ENCODE measurements around the gene SIVA1.

The SIVA1 gene

GRCh38 chr14:104718871-104719270, 34.1 kb upstream of the SIVA1 start:
- DNase-seq (ENCODE audit: low spot score) = no peak
- ChIA-PET POLR2A (ENCODE audit: low non-redundant PET) (no interaction called here), CTCF (interaction anchor here (0.5 kb wide), 1 partner anchor 1397 kb away, joined by 3 read pairs; no protein-coding TSS in a partner anchor)
- H3K27ac ChIP-seq = peak overlapping the region; percentile 58
- no peak for TF ChIP-seq CTCF (conservative IDR thresholded peaks at IDR 0.05; ENCODE audit: low read depth)

GRCh38 chr14:104719343-104719742, 33.6 kb upstream of the SIVA1 start:
- DNase-seq (ENCODE audit: low spot score) = no peak
- H3K27ac ChIP-seq = peak overlapping the region; percentile 58
- POLR2A ChIA-PET (ENCODE audit: low non-redundant PET) = no interaction called here
- no peak for TF ChIP-seq CTCF (conservative IDR thresholded peaks at IDR 0.05; ENCODE audit: low read depth)
- CTCF ChIA-PET = no interaction called here

GRCh38 chr14:104721505-104722431, 31.2 kb upstream of the SIVA1 start:
- ChIA-PET CTCF (interaction anchor here (0.5 to 4.7 kb wide), 3 partner anchors 15 to 58 kb away, joined by 3 to 28 read pairs (median 3); no protein-coding TSS in a partner anchor), POLR2A (ENCODE audit: low non-redundant PET) (no interaction called here)
- no peak for DNase-seq (ENCODE audit: low spot score)
- TF ChIP-seq CTCF (conservative IDR thresholded peaks at IDR 0.05; ENCODE audit: low read depth) = no peak
- H3K27ac ChIP-seq = peak overlapping the region; percentile 81

- no peak for TF ChIP-seq CTCF (conservative IDR thresholded peaks at IDR 0.05; ENCODE audit: low read depth)
- ChIA-PET CTCF (interaction anchor here (0.5 to 4.7 kb wide), 10 partner anchors 10 to 1818 kb away, joined by 3 to 28 read pairs (median 4); no protein-coding TSS in a partner anchor), POLR2A (ENCODE audit: low non-redundant PET) (interaction anchor here (0.5 to 1.2 kb wide), 2 partner anchors 9 to 805 kb away, joined by 3 read pairs; no protein-coding TSS in a partner anchor)
- DNase-seq (ENCODE audit: low spot score) = no peak
- peak overlapping the region; percentile 81 for H3K27ac ChIP-seq
These were observed 29.9 kb upstream of the SIVA1 start for GRCh38 chr14:104722938-104723650.

GRCh38 chr14:104723651-104724406, 29.1 kb upstream of the SIVA1 start, which contains the start of gene ADSS1:
Gene ADSS1 (plus strand): TSS chr14:104724229. CDS start chr14:104724271, 42 bp downstream.
- DNase-seq (ENCODE audit: low spot score) = peak; percentile 67
- POLR2A ChIA-PET (ENCODE audit: low non-redundant PET) = interaction anchor here (0.6 kb wide), 1 partner anchor 27 kb away, joined by 3 read pairs; no protein-coding TSS in a partner anchor
- peak; percentile 96 for TF ChIP-seq CTCF (conservative IDR thresholded peaks at IDR 0.05; ENCODE audit: low read depth)
- CTCF ChIA-PET = interaction anchor here (0.6 to 4.7 kb wide), 10 partner anchors 9 to 1819 kb away, joined by 3 to 28 read pairs (median 5); no protein-coding TSS in a partner anchor
- peak within 1 kb of the TSS; percentile 81 for H3K27ac ChIP-seq

Measured in RWPE1 (cell line).